Osteoblast (primary cell): ENCODE results near the gene ATP11C. TPM values are rescaled to one million over a fixed set of nuclear protein-coding genes. Genes with fewer than 3 reads are reported as not detected.
A peak's percentile ranks its signal among the peaks of the same experiment; 100 is the strongest.

Source experiments
- DNase-seq: peaks from one replicate; pipeline ENCODE4 v3.0.0; 2011; ENCODE audit warnings: low spot score, mixed read lengths; ENCODE audit not compliant: insufficient read length; ENCODE audit errors: missing footprints
- H2AFZ ChIP-seq: 2 replicates; pipeline ENCODE4 v1.6.0; 2011; ENCODE audit warnings: mild to moderate bottlenecking, low read length
- H3K27ac ChIP-seq: 2 replicates; pipeline ENCODE4 v1.5.1; 2011; ENCODE audit warnings: mild to moderate bottlenecking, low read depth, low read length, moderate library complexity
- H3K27me3 ChIP-seq: 2 replicates; pipeline ENCODE4 v1.6.0; 2012; ENCODE audit warnings: mild to moderate bottlenecking, control low read depth, inconsistent platforms, low read length, moderate library complexity; ENCODE audit not compliant: insufficient read depth
- H3K36me3 ChIP-seq: 2 replicates; pipeline ENCODE4 v1.5.1; 2011; ENCODE audit warnings: mild to moderate bottlenecking, low read length, control low read depth, moderate library complexity; ENCODE audit not compliant: insufficient read depth
- H3K4me1 ChIP-seq: 2 replicates; pipeline ENCODE4 v1.5.1; 2011; ENCODE audit warnings: mild to moderate bottlenecking, low read length, control low read depth, moderate library complexity; ENCODE audit not compliant: insufficient read depth
- H3K4me2 ChIP-seq: 2 replicates; pipeline ENCODE4 v1.6.0; 2011; ENCODE audit warnings: mild to moderate bottlenecking, low read length; ENCODE audit not compliant: insufficient read depth
- H3K4me3 ChIP-seq: fragments of 200-600 bp; sonication (generic); 3 replicates; pipeline ENCODE4 v1.5.1; 2012; ENCODE audit warnings: mild to moderate bottlenecking, low read length, inconsistent platforms; ENCODE audit not compliant: insufficient read depth
- H3K79me2 ChIP-seq: 2 replicates; pipeline ENCODE4 v1.6.0; 2012; ENCODE audit warnings: mild to moderate bottlenecking, low read length, control low read depth, inconsistent platforms; ENCODE audit not compliant: insufficient read depth
- H3K9me3 ChIP-seq: 2 replicates; pipeline ENCODE4 v1.5.1; 2011; ENCODE audit warnings: low read depth, low read length, control low read depth
- H4K20me1 ChIP-seq: 2 replicates; pipeline ENCODE4 v1.6.0; 2012; ENCODE audit warnings: mild to moderate bottlenecking, low read length, control low read depth; ENCODE audit not compliant: insufficient read depth
- total RNA-seq: library from RNA; depleted of rRNA; stranded (reverse); fragments of >200 nt; gene quantifications from 2 replicates; pipeline ENCODE4 v1.2.3, GENCODE V29; 2012
- TF ChIP-seq, protein P1 (sequence below): IDR thresholded peaks from 2 replicates; pipeline ENCODE4 v1.5.1; 2011; ENCODE audit warnings: mild to moderate bottlenecking, low read depth, low read length, moderate library complexity; ENCODE audit errors: extremely low read depth

The ATP11C gene
- total RNA-seq, 1 donor: 72.0 TPM

DNA sequence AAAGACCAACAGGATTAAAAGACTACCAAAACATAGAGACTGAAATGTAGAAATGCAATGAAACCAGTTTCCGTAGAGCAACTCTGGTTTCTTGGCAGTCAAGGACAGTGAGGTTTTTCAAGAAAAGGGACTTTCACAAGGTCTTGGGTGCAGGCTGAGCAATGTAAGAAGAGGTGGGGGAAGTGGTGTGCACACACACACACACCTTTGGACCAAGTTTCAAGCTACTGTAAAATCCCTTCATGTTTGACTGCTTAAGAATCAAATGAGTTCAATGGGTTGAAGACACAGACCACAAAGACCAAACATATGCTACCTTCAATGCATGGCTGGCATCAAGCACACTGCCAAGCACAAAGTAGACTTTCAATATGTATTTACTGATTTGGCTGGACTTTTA lies 207.1 kb downstream of the ATP11C start:
- no peaks in the 10 kb centered on the region for H3K36me3 ChIP-seq
- H3K27me3 ChIP-seq: no peaks in the 10 kb centered on the region
- no peak overlapping the region for H2AFZ ChIP-seq
- H3K4me3 ChIP-seq: no peak overlapping the region
- TF ChIP-seq, protein P1, sequence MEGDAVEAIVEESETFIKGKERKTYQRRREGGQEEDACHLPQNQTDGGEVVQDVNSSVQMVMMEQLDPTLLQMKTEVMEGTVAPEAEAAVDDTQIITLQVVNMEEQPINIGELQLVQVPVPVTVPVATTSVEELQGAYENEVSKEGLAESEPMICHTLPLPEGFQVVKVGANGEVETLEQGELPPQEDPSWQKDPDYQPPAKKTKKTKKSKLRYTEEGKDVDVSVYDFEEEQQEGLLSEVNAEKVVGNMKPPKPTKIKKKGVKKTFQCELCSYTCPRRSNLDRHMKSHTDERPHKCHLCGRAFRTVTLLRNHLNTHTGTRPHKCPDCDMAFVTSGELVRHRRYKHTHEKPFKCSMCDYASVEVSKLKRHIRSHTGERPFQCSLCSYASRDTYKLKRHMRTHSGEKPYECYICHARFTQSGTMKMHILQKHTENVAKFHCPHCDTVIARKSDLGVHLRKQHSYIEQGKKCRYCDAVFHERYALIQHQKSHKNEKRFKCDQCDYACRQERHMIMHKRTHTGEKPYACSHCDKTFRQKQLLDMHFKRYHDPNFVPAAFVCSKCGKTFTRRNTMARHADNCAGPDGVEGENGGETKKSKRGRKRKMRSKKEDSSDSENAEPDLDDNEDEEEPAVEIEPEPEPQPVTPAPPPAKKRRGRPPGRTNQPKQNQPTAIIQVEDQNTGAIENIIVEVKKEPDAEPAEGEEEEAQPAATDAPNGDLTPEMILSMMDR: no peak
- H3K9me3 ChIP-seq: no peaks in the 10 kb centered on the region
- no peaks in the 10 kb centered on the region for H3K79me2 ChIP-seq
- no peaks in the 10 kb centered on the region for H4K20me1 ChIP-seq
- H3K4me1 ChIP-seq: no peaks in the 10 kb centered on the region
- DNase-seq: no peak
- no peak overlapping the region for H3K27ac ChIP-seq
- H3K4me2 ChIP-seq: no peak overlapping the region

DNA sequence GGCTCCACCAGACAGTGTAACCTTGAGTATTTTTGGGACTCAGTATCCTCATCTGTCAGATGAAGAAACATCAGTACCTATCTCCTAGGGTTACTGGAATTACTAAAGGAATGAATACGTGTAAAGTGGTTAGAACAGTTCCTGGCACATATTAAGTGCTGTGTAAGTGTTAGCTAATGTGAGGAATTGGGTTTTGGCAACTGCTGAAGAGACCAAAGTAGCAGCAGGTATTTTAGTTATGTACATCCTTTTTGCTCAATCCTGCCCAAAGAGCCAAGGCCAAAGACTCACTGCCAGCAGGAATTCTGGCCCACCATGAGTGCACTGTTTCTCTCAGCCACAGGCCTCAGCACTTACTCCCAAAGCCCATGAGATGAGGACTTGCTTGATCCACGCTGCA lies 208.2 kb downstream of the ATP11C start:
- H3K27me3 ChIP-seq: no peaks in the 10 kb centered on the region
- TF ChIP-seq, protein P1: no peak

DNA sequence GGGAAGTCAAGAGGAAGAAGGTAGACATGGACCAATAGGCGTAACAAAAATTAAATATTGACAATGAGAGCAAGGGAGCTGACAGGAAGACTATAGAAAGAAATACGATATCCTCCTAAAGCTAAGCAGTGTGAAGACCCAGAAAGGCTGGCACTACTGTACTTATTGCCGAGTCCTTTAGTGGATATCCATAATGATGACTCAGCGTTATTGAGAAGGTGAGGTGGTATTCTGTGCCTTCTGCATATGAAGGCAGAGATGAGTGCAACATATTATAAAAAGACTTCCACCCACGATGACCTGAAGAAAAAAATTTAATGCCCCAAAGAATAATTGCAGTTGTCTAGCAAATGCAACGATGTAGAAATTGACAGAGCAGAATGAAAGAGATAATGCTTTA lies 211.9 kb downstream of the ATP11C start:
- Histone ChIP-seq H3K4me3 (no peak overlapping the region), H3K4me1 (peaks cover 7% of the 10 kb centered on the region), H3K79me2 (no peaks in the 10 kb centered on the region), H4K20me1 (no peaks in the 10 kb centered on the region), H3K27ac (no peak overlapping the region), H3K9me3 (no peaks in the 10 kb centered on the region), H3K36me3 (no peaks in the 10 kb centered on the region), H3K4me2 (no peak overlapping the region), H3K27me3 (no peaks in the 10 kb centered on the region), H2AFZ (no peak overlapping the region)
- no peak for DNase-seq
- TF ChIP-seq, protein P1: no peak

More for the DNA sequence above, 208.2 kb downstream of the ATP11C start:
- Histone ChIP-seq H3K27ac (no peak overlapping the region), H3K79me2 (no peaks in the 10 kb centered on the region), H3K4me1 (peaks cover 7% of the 10 kb centered on the region), H2AFZ (no peak overlapping the region), H3K4me3 (no peak overlapping the region), H3K9me3 (no peaks in the 10 kb centered on the region), H4K20me1 (no peaks in the 10 kb centered on the region), H3K36me3 (no peaks in the 10 kb centered on the region), H3K4me2 (no peak overlapping the region)
- DNase-seq: no peak

DNA sequence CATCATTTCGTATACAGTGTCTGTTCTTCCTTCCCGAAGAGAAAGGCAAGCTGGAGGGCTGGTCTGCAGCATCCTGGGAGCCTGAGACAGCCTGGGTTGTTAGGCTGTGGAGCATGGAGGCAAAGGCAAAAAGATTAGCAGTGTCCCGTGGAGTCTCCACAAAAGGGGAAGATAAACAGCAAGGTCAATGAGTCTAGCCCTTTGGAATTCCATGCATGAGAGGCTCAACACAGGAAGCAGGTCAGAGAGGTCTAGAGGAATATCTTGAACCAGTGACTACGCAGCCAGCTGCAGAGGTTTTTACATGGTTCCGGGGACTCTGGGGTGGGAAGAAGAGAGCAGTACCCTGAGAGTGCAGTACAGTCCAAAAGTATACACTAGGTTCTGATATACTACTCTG lies 212.7 kb downstream of the ATP11C start:
- Histone ChIP-seq H3K4me1 (peaks cover 7% of the 10 kb centered on the region), H3K4me3 (no peak overlapping the region), H3K9me3 (no peaks in the 10 kb centered on the region), H4K20me1 (no peaks in the 10 kb centered on the region), H2AFZ (no peak overlapping the region), H3K27me3 (no peaks in the 10 kb centered on the region), H3K4me2 (no peak overlapping the region), H3K27ac (no peak overlapping the region), H3K36me3 (no peaks in the 10 kb centered on the region), H3K79me2 (no peaks in the 10 kb centered on the region)
- TF ChIP-seq, protein P1: no peak
- peak; percentile 36 for DNase-seq
